Measurements from ENCODE around the gene PLA2R1.

Gene PLA2R1

GRCh38 chr2:159921752-159922404 is 140.5 kb downstream of the PLA2R1 start:
- peak; percentile 67 to 76 for DNase-seq (ENCODE audit: low read depth in 2 of 2)
- H3K4me3 ChIP-seq (replicated peaks in 1 of 2; ENCODE audit: low read depth in 2 of 2, low read length in 2 of 2) = no peak overlapping the region
- TF ChIP-seq, protein P1, sequence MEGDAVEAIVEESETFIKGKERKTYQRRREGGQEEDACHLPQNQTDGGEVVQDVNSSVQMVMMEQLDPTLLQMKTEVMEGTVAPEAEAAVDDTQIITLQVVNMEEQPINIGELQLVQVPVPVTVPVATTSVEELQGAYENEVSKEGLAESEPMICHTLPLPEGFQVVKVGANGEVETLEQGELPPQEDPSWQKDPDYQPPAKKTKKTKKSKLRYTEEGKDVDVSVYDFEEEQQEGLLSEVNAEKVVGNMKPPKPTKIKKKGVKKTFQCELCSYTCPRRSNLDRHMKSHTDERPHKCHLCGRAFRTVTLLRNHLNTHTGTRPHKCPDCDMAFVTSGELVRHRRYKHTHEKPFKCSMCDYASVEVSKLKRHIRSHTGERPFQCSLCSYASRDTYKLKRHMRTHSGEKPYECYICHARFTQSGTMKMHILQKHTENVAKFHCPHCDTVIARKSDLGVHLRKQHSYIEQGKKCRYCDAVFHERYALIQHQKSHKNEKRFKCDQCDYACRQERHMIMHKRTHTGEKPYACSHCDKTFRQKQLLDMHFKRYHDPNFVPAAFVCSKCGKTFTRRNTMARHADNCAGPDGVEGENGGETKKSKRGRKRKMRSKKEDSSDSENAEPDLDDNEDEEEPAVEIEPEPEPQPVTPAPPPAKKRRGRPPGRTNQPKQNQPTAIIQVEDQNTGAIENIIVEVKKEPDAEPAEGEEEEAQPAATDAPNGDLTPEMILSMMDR (IDR thresholded peaks at IDR 0.05; ENCODE audit: low read depth, low read length) = peak; percentile 87

GRCh38 chr2:159916511-159916910 is 145.9 kb downstream of the PLA2R1 start:
- TF ChIP-seq, protein P1 (IDR thresholded peaks at IDR 0.05; ENCODE audit: low read depth, low read length) = no peak
- DNase-seq (ENCODE audit: low read depth in 2 of 2) = no peak
- H3K4me3 ChIP-seq (replicated peaks in 1 of 2; ENCODE audit: low read depth in 2 of 2, low read length in 2 of 2) = no peak overlapping the region

DNA sequence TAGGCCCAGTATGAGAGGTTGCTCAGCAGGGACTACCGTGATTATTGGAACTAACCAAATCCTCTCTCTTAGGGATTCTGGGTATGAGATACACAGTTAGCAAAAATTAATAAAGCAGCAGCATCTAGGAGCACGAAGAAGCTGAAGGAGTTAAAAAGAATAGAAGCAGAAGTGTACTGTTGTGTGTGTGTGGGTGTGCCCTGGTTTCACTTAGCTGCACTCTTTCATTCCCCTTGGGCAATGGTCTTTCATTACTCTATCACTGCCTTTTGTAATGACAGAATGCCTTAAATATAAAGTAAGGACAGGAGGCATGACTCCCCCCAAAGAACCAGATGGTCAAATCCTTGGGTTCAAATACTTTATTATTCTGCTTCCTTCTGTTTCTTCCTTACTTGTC is 148.5 kb downstream of the PLA2R1 start:
- TF ChIP-seq, protein P1 (IDR thresholded peaks at IDR 0.05; ENCODE audit: low read depth, low read length) = no peak
- DNase-seq (ENCODE audit: low read depth in 2 of 2) = no peak
- H3K4me3 ChIP-seq (replicated peaks in 1 of 2; ENCODE audit: low read depth in 2 of 2, low read length in 2 of 2) = no peak overlapping the region

- no peak overlapping the region for H3K4me3 ChIP-seq (replicated peaks in 1 of 2; ENCODE audit: low read depth in 2 of 2, low read length in 2 of 2)
- TF ChIP-seq, protein P1 (IDR thresholded peaks at IDR 0.05; ENCODE audit: low read depth, low read length) = no peak
- DNase-seq (ENCODE audit: low read depth in 2 of 2) = no peak
Measured at GRCh38 chr2:159912580-159912979, 149.8 kb downstream of the PLA2R1 start.

- DNase-seq (ENCODE audit: low read depth in 2 of 2) = no peak
- TF ChIP-seq, protein P1 (IDR thresholded peaks at IDR 0.05; ENCODE audit: low read depth, low read length) = no peak
- H3K4me3 ChIP-seq (replicated peaks in 1 of 2; ENCODE audit: low read depth in 2 of 2, low read length in 2 of 2) = no peak overlapping the region
Measured at GRCh38 chr2:159910951-159911350, 151.5 kb downstream of the PLA2R1 start.

GRCh38 chr2:159908623-159909022 is 153.8 kb downstream of the PLA2R1 start:
- no peak overlapping the region for H3K4me3 ChIP-seq (replicated peaks in 1 of 2; ENCODE audit: low read depth in 2 of 2, low read length in 2 of 2)
- TF ChIP-seq, protein P1 (IDR thresholded peaks at IDR 0.05; ENCODE audit: low read depth, low read length) = no peak
- no peak for DNase-seq (ENCODE audit: low read depth in 2 of 2)

DNA sequence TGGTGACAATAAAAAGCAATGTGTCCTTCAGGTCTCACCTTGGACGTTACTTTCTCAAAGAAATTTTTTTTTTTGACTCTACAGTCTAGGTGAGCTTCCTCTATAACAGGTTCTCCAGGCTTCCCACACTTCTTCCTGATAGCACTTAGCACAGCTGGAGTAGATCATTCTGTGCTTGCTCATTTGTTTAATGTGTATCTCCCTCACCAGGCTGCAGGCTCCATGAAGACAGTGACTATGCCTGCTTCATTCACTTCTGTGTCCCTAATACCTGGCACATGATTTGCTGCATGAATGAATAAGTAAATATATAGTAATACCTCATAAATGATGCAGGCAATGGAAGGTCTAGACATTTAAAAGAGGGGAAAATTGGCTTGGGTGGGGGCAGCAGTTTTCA is 154.5 kb downstream of the PLA2R1 start:
- H3K4me3 ChIP-seq (replicated peaks in 1 of 2; ENCODE audit: low read depth in 2 of 2, low read length in 2 of 2) = no peak overlapping the region
- DNase-seq (ENCODE audit: low read depth in 2 of 2) = no peak
- TF ChIP-seq, protein P1 (IDR thresholded peaks at IDR 0.05; ENCODE audit: low read depth, low read length) = no peak

All from cardiac fibroblast (primary cell).